ENCODE measurements around the gene SCFD2.

GRCh38 chr4:52991472-52991871 is 374.4 kb downstream of the SCFD2 start:
- TF ChIP-seq CTCF (IDR thresholded peaks at IDR 0.05; ENCODE audit: insufficient read depth, low read depth, low read length) (no peak), EZH2 (IDR thresholded peaks at IDR 0.05; ENCODE audit: insufficient read depth, low read length) (no peak)

Data from astrocyte (in vitro differentiated cells and primary cell).